SK-N-SH treated with all-trans-retinoic acid at 6 μM for 48 hours (cell line): ENCODE data around the gene SV2B.

Experiments
- ATAC-seq: fragments of 200-7000 bp; cut with Tn5 transposase; 3 replicates; pipeline ENCODE4 v1.9.1; 2020; ENCODE audit warnings: mild to moderate bottlenecking, moderate library complexity
- ARNTL ChIP-seq: fragments of 450-650 bp; formaldehyde crosslinking; IDR thresholded peaks from 2 replicates; pipeline ENCODE4 v1.5.0; 2020; ENCODE audit warnings: low read depth, mild to moderate bottlenecking, moderate library complexity, borderline replicate concordance
- BACH2 ChIP-seq: fragments of 250-450 bp; sonication (Bioruptor Pico); IDR thresholded peaks from 2 replicates; pipeline ENCODE4 v1.9.0; 2021; ENCODE audit warnings: mild to moderate bottlenecking, borderline replicate concordance
- CREB5 ChIP-seq: fragments of 250-450 bp; sonication (Bioruptor Pico); IDR thresholded peaks from 2 replicates; pipeline ENCODE4 v1.5.1; 2020; ENCODE audit warnings: low read depth, mild to moderate bottlenecking, moderate library complexity
- CSDC2 ChIP-seq: fragments of 250-450 bp; sonication (Bioruptor Pico); IDR thresholded peaks from 2 replicates; pipeline ENCODE4 v1.5.0; 2020; ENCODE audit warnings: mild to moderate bottlenecking, moderate library complexity
- CSRNP3 ChIP-seq: fragments of 250-450 bp; sonication (Bioruptor Pico); IDR thresholded peaks from 2 replicates; pipeline ENCODE4 v1.5.1; 2021; ENCODE audit warnings: mild to moderate bottlenecking, moderate library complexity
- GLIS3 ChIP-seq: fragments of 250-450 bp; sonication (Bioruptor Pico); IDR thresholded peaks from 2 replicates; pipeline ENCODE4 v1.5.0; 2020; ENCODE audit warnings: mild to moderate bottlenecking, moderate library complexity
- ISL1 ChIP-seq: fragments of 250-450 bp; sonication (Bioruptor Pico); IDR thresholded peaks from 2 replicates; pipeline ENCODE4 v2.1.2; 2022; ENCODE audit warnings: mild to moderate bottlenecking, moderate library complexity
- OSR1 ChIP-seq: fragments of 250-450 bp; sonication (Bioruptor Pico); IDR thresholded peaks from 2 replicates; pipeline ENCODE4 v1.8.0; 2022; ENCODE audit warnings: moderate library complexity, mild to moderate bottlenecking, inconsistent platforms
- POU6F1 ChIP-seq: fragments of 250-450 bp; sonication (Bioruptor Pico); IDR thresholded peaks from 2 replicates; pipeline ENCODE4 v1.8.0; 2021; ENCODE audit warnings: low read depth, mild to moderate bottlenecking, moderate library complexity, borderline replicate concordance
- PPARA ChIP-seq: fragments of 250-450 bp; sonication (Bioruptor Pico); IDR thresholded peaks from 2 replicates; pipeline ENCODE4 v1.5.0; 2020; ENCODE audit warnings: mild to moderate bottlenecking, borderline replicate concordance
- SNAI2 ChIP-seq: fragments of 250-450 bp; sonication (Bioruptor Pico); IDR thresholded peaks from 2 replicates; pipeline ENCODE4 v1.5.0; 2020; ENCODE audit warnings: mild to moderate bottlenecking, moderate library complexity
- TCF4 ChIP-seq: fragments of 250-450 bp; sonication (Bioruptor Pico); IDR thresholded peaks from 2 replicates; pipeline ENCODE4 v1.8.0; 2021; ENCODE audit warnings: mild to moderate bottlenecking, moderate library complexity, borderline replicate concordance
- TOX ChIP-seq: fragments of 250-450 bp; sonication (Bioruptor Pico); IDR thresholded peaks from 2 replicates; pipeline ENCODE4 v1.8.0; 2021; ENCODE audit warnings: mild to moderate bottlenecking, moderate library complexity, borderline replicate concordance
- ZC3H10 ChIP-seq: fragments of 250-450 bp; sonication (Bioruptor Pico); IDR thresholded peaks from 2 replicates; pipeline ENCODE4 v1.5.1; 2021; ENCODE audit warnings: mild to moderate bottlenecking, moderate library complexity
- ZFP3 ChIP-seq: fragments of 250-450 bp; sonication (Bioruptor Pico); IDR thresholded peaks from 2 replicates; pipeline ENCODE4 v1.5.0; 2020; ENCODE audit warnings: mild to moderate bottlenecking, moderate library complexity
- ZFP30 ChIP-seq: fragments of 450-650 bp; formaldehyde crosslinking; IDR thresholded peaks from 2 replicates; pipeline ENCODE4 v1.5.0; 2022; ENCODE audit warnings: mild to moderate bottlenecking, moderate library complexity
- ZNF70 ChIP-seq: fragments of 450-650 bp; formaldehyde crosslinking; IDR thresholded peaks from 2 replicates; pipeline ENCODE4 v1.5.0; 2020; ENCODE audit warnings: mild to moderate bottlenecking, moderate library complexity
- ZNF8 ChIP-seq: fragments of 450-650 bp; formaldehyde crosslinking; IDR thresholded peaks from 2 replicates; pipeline ENCODE4 v1.5.0; 2020; ENCODE audit warnings: mild to moderate bottlenecking, moderate library complexity
- TF ChIP-seq, protein P1 (sequence below): fragments of 250-450 bp; sonication (Bioruptor Pico); IDR thresholded peaks from 2 replicates; pipeline ENCODE4 v1.8.0; 2020; ENCODE audit warnings: mild to moderate bottlenecking, moderate library complexity, borderline replicate concordance
- TF ChIP-seq, protein P2 (sequence below): fragments of 250-450 bp; sonication (Bioruptor Pico); IDR thresholded peaks from 2 replicates; pipeline ENCODE4 v1.5.0; 2020; ENCODE audit warnings: mild to moderate bottlenecking, moderate library complexity

SV2B gene

DNA sequence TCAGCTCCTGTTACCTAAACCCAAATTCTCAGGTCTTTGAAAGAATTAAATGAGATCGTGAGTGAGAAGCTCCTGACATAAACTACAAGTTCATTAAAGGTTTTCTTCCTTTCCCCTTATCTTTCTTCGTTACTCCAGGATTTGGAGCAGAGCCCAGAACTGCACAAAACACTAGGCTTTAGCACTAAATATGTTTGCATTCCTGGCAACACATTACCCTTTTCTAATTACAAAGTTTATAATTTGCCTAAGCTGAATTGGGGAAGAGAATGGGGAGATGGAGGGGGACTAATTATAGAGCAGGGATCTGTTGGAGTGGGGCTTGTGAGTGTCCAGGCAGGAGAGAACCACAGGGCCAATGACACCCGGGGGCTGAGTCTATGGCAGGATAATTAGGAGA is 109.7 kb downstream of the SV2B start:
- TF ChIP-seq CSDC2 (no peak), SNAI2 (CRISPR knock-in tag) (no peak)
- TF ChIP-seq, protein P1, sequence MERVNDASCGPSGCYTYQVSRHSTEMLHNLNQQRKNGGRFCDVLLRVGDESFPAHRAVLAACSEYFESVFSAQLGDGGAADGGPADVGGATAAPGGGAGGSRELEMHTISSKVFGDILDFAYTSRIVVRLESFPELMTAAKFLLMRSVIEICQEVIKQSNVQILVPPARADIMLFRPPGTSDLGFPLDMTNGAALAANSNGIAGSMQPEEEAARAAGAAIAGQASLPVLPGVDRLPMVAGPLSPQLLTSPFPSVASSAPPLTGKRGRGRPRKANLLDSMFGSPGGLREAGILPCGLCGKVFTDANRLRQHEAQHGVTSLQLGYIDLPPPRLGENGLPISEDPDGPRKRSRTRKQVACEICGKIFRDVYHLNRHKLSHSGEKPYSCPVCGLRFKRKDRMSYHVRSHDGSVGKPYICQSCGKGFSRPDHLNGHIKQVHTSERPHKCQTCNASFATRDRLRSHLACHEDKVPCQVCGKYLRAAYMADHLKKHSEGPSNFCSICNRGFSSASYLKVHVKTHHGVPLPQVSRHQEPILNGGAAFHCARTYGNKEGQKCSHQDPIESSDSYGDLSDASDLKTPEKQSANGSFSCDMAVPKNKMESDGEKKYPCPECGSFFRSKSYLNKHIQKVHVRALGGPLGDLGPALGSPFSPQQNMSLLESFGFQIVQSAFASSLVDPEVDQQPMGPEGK (CRISPR knock-in tag): no peak
- no peak for ATAC-seq

DNA sequence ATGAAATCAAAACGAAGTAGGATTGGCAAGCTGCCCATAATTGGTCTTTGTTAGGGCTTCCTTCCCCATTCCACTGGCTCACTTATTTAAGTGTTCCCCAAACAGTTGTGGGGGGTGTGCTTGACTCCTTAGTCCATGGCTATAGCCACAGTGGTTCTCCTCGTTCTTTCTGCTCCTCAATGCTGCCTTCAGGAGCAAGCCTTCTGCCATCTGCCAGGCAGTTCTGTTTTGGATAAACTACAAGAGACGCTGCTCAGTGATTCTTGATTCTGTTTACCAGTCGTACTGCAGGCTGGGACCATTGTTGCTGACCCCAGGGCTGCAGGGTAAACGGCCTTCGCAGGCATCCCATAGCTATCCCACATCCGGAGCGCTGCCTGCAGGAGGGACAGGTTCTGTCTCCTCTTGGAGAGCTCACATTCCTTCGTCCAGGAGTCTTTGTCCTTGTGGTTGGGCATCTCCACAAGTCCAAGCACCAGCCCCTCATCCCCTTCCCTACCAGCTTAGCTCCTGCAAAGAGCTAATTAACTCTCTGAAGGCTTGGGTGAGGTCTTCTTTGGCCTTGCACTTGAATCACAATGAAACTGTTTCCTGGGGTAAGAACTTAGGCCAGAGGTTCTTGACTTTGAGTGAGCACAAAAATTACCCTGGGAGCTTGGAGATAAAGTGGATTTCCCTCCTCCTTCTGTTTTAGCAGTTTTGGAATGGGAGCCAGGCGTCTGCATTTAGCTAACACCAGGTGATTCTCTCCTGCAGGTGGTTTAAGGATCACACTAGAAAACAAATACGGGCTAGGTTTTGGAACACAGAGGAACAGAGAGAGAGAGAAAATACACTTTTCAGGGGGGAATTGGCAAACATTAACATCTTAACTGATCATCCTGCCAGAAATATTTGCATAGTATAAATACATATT is 114.9 kb downstream of the SV2B start:
- ATAC-seq: no peak
- TF ChIP-seq TOX (CRISPR knock-in tag): no peak
- no peak for TF ChIP-seq CSDC2
- TF ChIP-seq ZFP30 (CRISPR knock-in tag): no peak
- TF ChIP-seq, protein P1 (CRISPR knock-in tag): no peak
- no peak for TF ChIP-seq ARNTL (CRISPR knock-in tag)
- no peak for TF ChIP-seq ZC3H10
- TF ChIP-seq TCF4: no peak
- TF ChIP-seq CREB5 (CRISPR knock-in tag): no peak
- TF ChIP-seq, protein P2, sequence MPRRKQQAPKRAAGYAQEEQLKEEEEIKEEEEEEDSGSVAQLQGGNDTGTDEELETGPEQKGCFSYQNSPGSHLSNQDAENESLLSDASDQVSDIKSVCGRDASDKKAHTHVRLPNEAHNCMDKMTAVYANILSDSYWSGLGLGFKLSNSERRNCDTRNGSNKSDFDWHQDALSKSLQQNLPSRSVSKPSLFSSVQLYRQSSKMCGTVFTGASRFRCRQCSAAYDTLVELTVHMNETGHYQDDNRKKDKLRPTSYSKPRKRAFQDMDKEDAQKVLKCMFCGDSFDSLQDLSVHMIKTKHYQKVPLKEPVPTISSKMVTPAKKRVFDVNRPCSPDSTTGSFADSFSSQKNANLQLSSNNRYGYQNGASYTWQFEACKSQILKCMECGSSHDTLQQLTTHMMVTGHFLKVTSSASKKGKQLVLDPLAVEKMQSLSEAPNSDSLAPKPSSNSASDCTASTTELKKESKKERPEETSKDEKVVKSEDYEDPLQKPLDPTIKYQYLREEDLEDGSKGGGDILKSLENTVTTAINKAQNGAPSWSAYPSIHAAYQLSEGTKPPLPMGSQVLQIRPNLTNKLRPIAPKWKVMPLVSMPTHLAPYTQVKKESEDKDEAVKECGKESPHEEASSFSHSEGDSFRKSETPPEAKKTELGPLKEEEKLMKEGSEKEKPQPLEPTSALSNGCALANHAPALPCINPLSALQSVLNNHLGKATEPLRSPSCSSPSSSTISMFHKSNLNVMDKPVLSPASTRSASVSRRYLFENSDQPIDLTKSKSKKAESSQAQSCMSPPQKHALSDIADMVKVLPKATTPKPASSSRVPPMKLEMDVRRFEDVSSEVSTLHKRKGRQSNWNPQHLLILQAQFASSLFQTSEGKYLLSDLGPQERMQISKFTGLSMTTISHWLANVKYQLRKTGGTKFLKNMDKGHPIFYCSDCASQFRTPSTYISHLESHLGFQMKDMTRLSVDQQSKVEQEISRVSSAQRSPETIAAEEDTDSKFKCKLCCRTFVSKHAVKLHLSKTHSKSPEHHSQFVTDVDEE (CRISPR knock-in tag): no peak

GRCh38 chr15:91216000-91216399 is 115.9 kb downstream of the SV2B start:
- no peak for TF ChIP-seq TOX (CRISPR knock-in tag)
- no peak for TF ChIP-seq OSR1 (CRISPR knock-in tag)
- TF ChIP-seq ZFP3: no peak
- TF ChIP-seq, protein P2 (CRISPR knock-in tag): no peak
- no peak for TF ChIP-seq BACH2 (CRISPR knock-in tag)
- no peak for TF ChIP-seq CREB5 (CRISPR knock-in tag)
- TF ChIP-seq ARNTL (CRISPR knock-in tag): no peak
- TF ChIP-seq CSRNP3 (CRISPR knock-in tag): no peak
- TF ChIP-seq CSDC2: no peak
- TF ChIP-seq SNAI2 (CRISPR knock-in tag): no peak
- no peak for TF ChIP-seq POU6F1
- TF ChIP-seq GLIS3 (CRISPR knock-in tag): no peak
- no peak for TF ChIP-seq ZNF8 (CRISPR knock-in tag)
- TF ChIP-seq ZNF70: no peak
- no peak for TF ChIP-seq PPARA (CRISPR knock-in tag)
- no peak for TF ChIP-seq ISL1 (CRISPR knock-in tag)
- ATAC-seq: no peak
